ENCODE measurements around the gene PNMT. TPM values are rescaled to one million over a fixed set of nuclear protein-coding genes. Genes with fewer than 3 reads are reported as not detected.

The PNMT gene
- total RNA-seq, 2 experiments from 2014 or later = not detected

GRCh38 chr17:39714234-39714633 lies 46.0 kb downstream of the PNMT start:
- POLR2A ChIA-PET = no interaction called here
- H3K4me2 ChIP-seq (ENCODE audit: low read length) = no peak overlapping the region
- H3K4me1 ChIP-seq (ENCODE audit: insufficient read depth, low read length, poor library complexity, severe bottlenecking) = no peaks in the 10 kb centered on the region
- no peaks in the 10 kb centered on the region for H3K36me3 ChIP-seq (ENCODE audit: insufficient read depth, low read length)
- no peaks in the 10 kb centered on the region for H4K20me1 ChIP-seq (ENCODE audit: insufficient read depth, low read length)
- no peaks in the 10 kb centered on the region for H3K9me2 ChIP-seq (ENCODE audit: insufficient read depth, low read length)
- no peaks in the 10 kb centered on the region for H3K79me2 ChIP-seq (ENCODE audit: insufficient read depth, low read depth, low read length)
- H3K27ac ChIP-seq (ENCODE audit: low read depth, low read length, poor library complexity, severe bottlenecking) = no peak overlapping the region
- BruUV-seq (replicated peaks) = no TSS peak
- no peak overlapping the region for H3K4me3 ChIP-seq (ENCODE audit: low read depth, low read length, poor library complexity, severe bottlenecking)
- DNase-seq (ENCODE audit: low spot score) = no peak
- no peak overlapping the region for H2AFZ ChIP-seq (ENCODE audit: low read length)
- no peak for TF ChIP-seq CTCF (conservative IDR thresholded peaks at IDR 0.05; ENCODE audit: low read length)
- no peak for TF ChIP-seq EZH2phosphoT487 (IDR thresholded peaks at IDR 0.05; ENCODE audit: borderline replicate concordance, low read depth, low read length)
- no peaks in the 10 kb centered on the region for H3K9me3 ChIP-seq (ENCODE audit: low read length)
- CTCF ChIA-PET (ENCODE audit: unreplicated experiment) = no interaction called here
- intact Hi-C loops (cut with micrococcal nuclease; ENCODE audit: unreplicated experiment) = no loop called here

DNA sequence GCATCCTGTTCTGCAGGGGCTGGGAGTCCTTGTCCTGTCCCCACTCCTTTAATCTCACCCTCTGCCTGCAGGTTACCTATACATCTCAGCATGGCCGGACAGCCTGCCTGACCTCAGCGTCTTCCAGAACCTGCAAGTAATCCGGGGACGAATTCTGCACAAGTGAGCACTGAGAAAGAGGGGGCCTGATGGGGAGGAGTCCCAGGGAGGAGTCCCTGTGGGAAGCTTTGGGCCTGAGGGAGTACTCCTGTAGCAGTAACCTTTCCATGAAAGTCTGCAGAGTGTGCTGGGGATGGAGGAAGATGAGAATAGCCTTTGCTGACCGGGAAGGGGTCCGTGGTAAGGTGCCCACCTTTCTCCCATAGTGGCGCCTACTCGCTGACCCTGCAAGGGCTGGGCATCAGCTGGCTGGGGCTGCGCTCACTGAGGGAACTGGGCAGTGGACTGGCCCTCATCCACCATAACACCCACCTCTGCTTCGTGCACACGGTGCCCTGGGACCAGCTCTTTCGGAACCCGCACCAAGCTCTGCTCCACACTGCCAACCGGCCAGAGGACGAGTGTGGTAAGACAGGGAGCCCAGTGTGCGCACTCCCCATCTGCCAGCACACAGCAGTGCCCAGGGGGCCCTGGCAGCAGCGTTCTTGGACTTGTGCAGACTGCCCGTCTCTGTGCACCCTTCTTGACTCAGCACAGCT lies 47.3 kb downstream of the PNMT start:
- Histone ChIP-seq H3K9me2 (ENCODE audit: insufficient read depth, low read length) (no peaks in the 10 kb centered on the region), H3K9me3 (ENCODE audit: low read length) (no peaks in the 10 kb centered on the region), H4K20me1 (ENCODE audit: insufficient read depth, low read length) (no peaks in the 10 kb centered on the region), H3K79me2 (ENCODE audit: insufficient read depth, low read depth, low read length) (no peaks in the 10 kb centered on the region), H3K4me3 (ENCODE audit: low read depth, low read length, poor library complexity, severe bottlenecking) (no peak overlapping the region), H3K4me2 (ENCODE audit: low read length) (no peak overlapping the region), H3K27ac (ENCODE audit: low read depth, low read length, poor library complexity, severe bottlenecking) (no peak overlapping the region), H3K4me1 (ENCODE audit: insufficient read depth, low read length, poor library complexity, severe bottlenecking) (no peaks in the 10 kb centered on the region), H2AFZ (ENCODE audit: low read length) (no peak overlapping the region), H3K36me3 (ENCODE audit: insufficient read depth, low read length) (no peaks in the 10 kb centered on the region)
- no peak for DNase-seq (ENCODE audit: low spot score)
- CTCF ChIA-PET (ENCODE audit: unreplicated experiment) = interaction anchor here (1.2 kb wide), 1 partner anchor 14 kb away, joined by 4 read pairs; no protein-coding TSS in a partner anchor
- intact Hi-C loops (cut with micrococcal nuclease; ENCODE audit: unreplicated experiment) = no loop called here
- no TSS peak for BruUV-seq (replicated peaks)
- TF ChIP-seq EZH2phosphoT487 (IDR thresholded peaks at IDR 0.05; ENCODE audit: borderline replicate concordance, low read depth, low read length) (no peak), CTCF (conservative IDR thresholded peaks at IDR 0.05; ENCODE audit: low read length) (no peak)
- POLR2A ChIA-PET = no interaction called here

DNA sequence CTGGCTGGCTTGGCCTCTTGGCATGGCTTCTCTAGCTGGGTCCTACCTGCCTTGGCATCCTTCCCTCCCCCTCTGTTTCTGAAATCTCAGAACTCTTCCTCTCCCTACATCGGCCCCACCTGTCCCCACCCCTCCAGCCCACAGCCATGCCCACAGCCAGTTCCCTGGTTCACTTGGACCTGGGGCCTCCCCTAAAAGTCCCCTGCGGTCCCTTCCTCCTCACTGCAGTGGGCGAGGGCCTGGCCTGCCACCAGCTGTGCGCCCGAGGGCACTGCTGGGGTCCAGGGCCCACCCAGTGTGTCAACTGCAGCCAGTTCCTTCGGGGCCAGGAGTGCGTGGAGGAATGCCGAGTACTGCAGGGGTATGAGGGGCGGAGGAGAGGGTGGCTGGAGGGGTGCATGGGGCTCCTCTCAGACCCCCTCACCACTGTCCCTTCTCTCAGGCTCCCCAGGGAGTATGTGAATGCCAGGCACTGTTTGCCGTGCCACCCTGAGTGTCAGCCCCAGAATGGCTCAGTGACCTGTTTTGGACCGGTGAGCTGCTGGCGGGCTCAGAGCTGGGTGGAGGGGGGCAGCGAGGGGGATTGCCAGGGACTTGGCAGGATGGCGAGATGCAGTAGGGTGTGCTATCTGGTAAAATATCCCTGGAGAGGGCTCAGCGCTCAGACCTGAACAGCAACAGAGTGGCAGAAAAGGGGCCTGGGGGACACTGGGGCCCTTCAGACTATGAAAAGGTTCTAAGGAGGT lies 48.0 kb downstream of the PNMT start:
- H3K79me2 ChIP-seq (ENCODE audit: insufficient read depth, low read depth, low read length) = no peaks in the 10 kb centered on the region
- no TSS peak for BruUV-seq (replicated peaks)
- H4K20me1 ChIP-seq (ENCODE audit: insufficient read depth, low read length) = no peaks in the 10 kb centered on the region
- no peaks in the 10 kb centered on the region for H3K9me3 ChIP-seq (ENCODE audit: low read length)
- H3K4me1 ChIP-seq (ENCODE audit: insufficient read depth, low read length, poor library complexity, severe bottlenecking) = no peaks in the 10 kb centered on the region
- H3K4me2 ChIP-seq (ENCODE audit: low read length) = no peak overlapping the region
- intact Hi-C loops (cut with micrococcal nuclease; ENCODE audit: unreplicated experiment) = no loop called here
- no peaks in the 10 kb centered on the region for H3K9me2 ChIP-seq (ENCODE audit: insufficient read depth, low read length)
- H2AFZ ChIP-seq (ENCODE audit: low read length) = no peak overlapping the region
- H3K27ac ChIP-seq (ENCODE audit: low read depth, low read length, poor library complexity, severe bottlenecking) = no peak overlapping the region
- no peak overlapping the region for H3K4me3 ChIP-seq (ENCODE audit: low read depth, low read length, poor library complexity, severe bottlenecking)
- no peak for DNase-seq (ENCODE audit: low spot score)
- ChIA-PET CTCF (ENCODE audit: unreplicated experiment) (interaction anchor here (1.2 kb wide), 1 partner anchor 13 kb away, joined by 4 read pairs; no protein-coding TSS in a partner anchor), POLR2A (no interaction called here)
- no peaks in the 10 kb centered on the region for H3K36me3 ChIP-seq (ENCODE audit: insufficient read depth, low read length)
- TF ChIP-seq CTCF (conservative IDR thresholded peaks at IDR 0.05; ENCODE audit: low read length) (no peak), EZH2phosphoT487 (IDR thresholded peaks at IDR 0.05; ENCODE audit: borderline replicate concordance, low read depth, low read length) (no peak)
